HPDE6-E6E7 (cell line): ENCODE measurements around the gene CP.

Source experiments
- DNase-seq: peaks from one replicate; pipeline ENCODE4 v3.0.0; 2011; ENCODE audit warnings: missing footprints; ENCODE audit errors: extremely low spot score

Gene CP

GRCh38 chr3:149122721-149123578 is 98.7 kb downstream of the CP start:
- no peak for DNase-seq
